Lower lobe of right lung (tissue), 2 donors: ENCODE measurements around the gene CSAD. TPM values are rescaled to one million over a fixed set of nuclear protein-coding genes. Genes with fewer than 3 reads are reported as not detected.
A peak's percentile ranks its signal among the peaks of the same experiment; 100 is the strongest.
"Not testable (repeated sequence)": the region's sequence is repeated elsewhere in the genome, so short reads cannot be mapped to it uniquely, and the experiment has no call there.

ENCODE experiments used
- ATAC-seq, 2 donors: fragments of 200-7000 bp; cut with Tn5 transposase; one replicate each; pipeline ENCODE4 v1.9.1; 2020 to 2022; ENCODE audit warnings: mild to moderate bottlenecking in 2 of 2, moderate library complexity in 2 of 2
- DNase-seq: peaks from one replicate; pipeline ENCODE4 v3.0.0-alpha.2; 2020
- H3K27ac ChIP-seq: fragments of 200-600 bp; one replicate; pipeline ENCODE4 v1.8.0; 2022
- H3K27me3 ChIP-seq: fragments of 200-600 bp; one replicate; pipeline ENCODE4 v1.8.0; 2022; ENCODE audit warnings: low read depth
- H3K36me3 ChIP-seq: fragments of 200-600 bp; one replicate; pipeline ENCODE4 v1.8.0; 2022; ENCODE audit warnings: mild to moderate bottlenecking
- H3K4me1 ChIP-seq: fragments of 200-600 bp; one replicate; pipeline ENCODE4 v1.8.0; 2022
- H3K4me3 ChIP-seq: fragments of 200-600 bp; one replicate; pipeline ENCODE4 v1.8.0; 2022; ENCODE audit warnings: mild to moderate bottlenecking
- H3K9me3 ChIP-seq: fragments of 200-600 bp; one replicate; pipeline ENCODE4 v1.8.0; 2022
- intact Hi-C: fragments of 100-400 bp; cut with DNase I; formaldehyde crosslinking; loops from one replicate; pipeline ENCODE4 v1.11.0; 2022
- total RNA-seq: library from RNA; stranded (reverse); fragmentation: NEBNext Ultra II Directional; extraction: Animal tissue kit (Norgen Biotek cat#: 25700); gene quantifications from one replicate; pipeline ENCODE4 v1.2.1, GENCODE V29; 2021
- TF ChIP-seq, protein P1 (sequence below): fragments of 200-600 bp; IDR thresholded peaks from one replicate; pipeline ENCODE4 v1.8.0; 2022; ENCODE audit warnings: antibody characterized with exemption, mild to moderate bottlenecking
- donor health status: DM: no; HTN: yes; CAD: no; lungs with severe emphysema.

CSAD gene
- total RNA-seq, 1 donor from 2014 or later, result 39.2 TPM

- Histone ChIP-seq H3K4me1 (peaks cover 50% of the 10 kb centered on the region), H3K27ac (peak overlapping the region; percentile 96), H3K9me3 (no peaks in the 10 kb centered on the region), H3K27me3 (no peaks in the 10 kb centered on the region), H3K4me3 (peak overlapping the region; percentile 79), H3K36me3 (peaks cover 30% of the 10 kb centered on the region)
- peak; percentile 7 to 40 for ATAC-seq
- DNase-seq, result no peak
- intact Hi-C loops, result no loop called here
- TF ChIP-seq, protein P1, sequence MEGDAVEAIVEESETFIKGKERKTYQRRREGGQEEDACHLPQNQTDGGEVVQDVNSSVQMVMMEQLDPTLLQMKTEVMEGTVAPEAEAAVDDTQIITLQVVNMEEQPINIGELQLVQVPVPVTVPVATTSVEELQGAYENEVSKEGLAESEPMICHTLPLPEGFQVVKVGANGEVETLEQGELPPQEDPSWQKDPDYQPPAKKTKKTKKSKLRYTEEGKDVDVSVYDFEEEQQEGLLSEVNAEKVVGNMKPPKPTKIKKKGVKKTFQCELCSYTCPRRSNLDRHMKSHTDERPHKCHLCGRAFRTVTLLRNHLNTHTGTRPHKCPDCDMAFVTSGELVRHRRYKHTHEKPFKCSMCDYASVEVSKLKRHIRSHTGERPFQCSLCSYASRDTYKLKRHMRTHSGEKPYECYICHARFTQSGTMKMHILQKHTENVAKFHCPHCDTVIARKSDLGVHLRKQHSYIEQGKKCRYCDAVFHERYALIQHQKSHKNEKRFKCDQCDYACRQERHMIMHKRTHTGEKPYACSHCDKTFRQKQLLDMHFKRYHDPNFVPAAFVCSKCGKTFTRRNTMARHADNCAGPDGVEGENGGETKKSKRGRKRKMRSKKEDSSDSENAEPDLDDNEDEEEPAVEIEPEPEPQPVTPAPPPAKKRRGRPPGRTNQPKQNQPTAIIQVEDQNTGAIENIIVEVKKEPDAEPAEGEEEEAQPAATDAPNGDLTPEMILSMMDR, result no peak
Observed at GRCh38 chr12:53179687-53180219, 972 bp downstream of the CSAD start.

GRCh38 chr12:53178803-53179202 lies 1.9 kb downstream of the CSAD start:
- H3K9me3 ChIP-seq, ATAC-seq, DNase-seq, H3K27ac ChIP-seq, intact Hi-C loops, H3K27me3 ChIP-seq, H3K4me3 ChIP-seq: not testable (repeated sequence)
- Histone ChIP-seq H3K4me1 (peaks cover 43% of the 10 kb centered on the region), H3K36me3 (peaks cover 23% of the 10 kb centered on the region)

DNA sequence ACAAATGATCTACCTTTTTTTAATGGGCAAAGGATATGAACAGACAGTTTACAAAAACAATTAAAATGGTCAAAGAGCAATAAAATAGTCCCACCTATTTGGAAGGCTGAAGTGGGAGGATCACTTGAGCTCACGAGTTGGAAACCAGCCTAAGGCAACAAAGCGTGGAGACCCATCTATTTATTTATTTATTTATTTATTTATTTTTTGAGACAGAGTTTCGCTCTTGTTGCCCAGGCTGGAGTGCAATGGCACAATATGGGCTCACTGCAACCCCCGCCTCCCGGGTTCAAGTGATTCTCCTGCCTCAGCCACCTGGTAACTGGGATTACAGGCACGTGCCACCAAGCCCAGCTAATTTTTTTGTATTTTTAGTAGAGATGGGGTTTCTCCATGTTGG lies 3.3 kb downstream of the CSAD start:
- DNase-seq, ATAC-seq, H3K27me3 ChIP-seq, H3K9me3 ChIP-seq, intact Hi-C loops, H3K4me3 ChIP-seq, H3K27ac ChIP-seq: not testable (repeated sequence)
- H3K4me1 ChIP-seq, result peaks cover 29% of the 10 kb centered on the region
- peaks cover 11% of the 10 kb centered on the region for H3K36me3 ChIP-seq

DNA sequence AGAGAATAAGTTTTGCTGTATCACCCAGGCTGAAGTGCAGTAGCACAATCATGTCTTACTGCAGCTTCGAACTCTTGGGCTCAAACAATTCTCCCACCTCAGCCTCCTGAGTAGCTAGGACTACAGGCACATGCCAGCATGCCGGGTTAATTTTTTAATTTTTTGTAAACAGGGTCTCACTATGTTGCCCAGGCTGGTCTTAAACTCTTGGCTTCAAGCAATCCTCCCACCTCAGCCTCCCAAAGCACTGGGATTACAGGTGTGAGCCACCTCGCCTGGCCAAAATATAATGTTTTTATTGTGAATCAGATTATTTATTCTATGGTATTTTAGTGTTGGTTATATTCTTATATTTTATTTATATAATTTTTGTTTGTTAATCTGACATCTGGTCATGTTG lies 4.0 kb downstream of the CSAD start:
- DNase-seq, result no peak
- peaks cover 22% of the 10 kb centered on the region for H3K4me1 ChIP-seq
- H3K36me3 ChIP-seq, result peaks cover 11% of the 10 kb centered on the region
- H3K9me3 ChIP-seq, result no peaks in the 10 kb centered on the region
- no peak overlapping the region for H3K4me3 ChIP-seq
- intact Hi-C loops, result no loop called here
- no peak overlapping the region for H3K27ac ChIP-seq
- TF ChIP-seq, protein P1, result no peak
- no peaks in the 10 kb centered on the region for H3K27me3 ChIP-seq
- no peak for ATAC-seq

DNA sequence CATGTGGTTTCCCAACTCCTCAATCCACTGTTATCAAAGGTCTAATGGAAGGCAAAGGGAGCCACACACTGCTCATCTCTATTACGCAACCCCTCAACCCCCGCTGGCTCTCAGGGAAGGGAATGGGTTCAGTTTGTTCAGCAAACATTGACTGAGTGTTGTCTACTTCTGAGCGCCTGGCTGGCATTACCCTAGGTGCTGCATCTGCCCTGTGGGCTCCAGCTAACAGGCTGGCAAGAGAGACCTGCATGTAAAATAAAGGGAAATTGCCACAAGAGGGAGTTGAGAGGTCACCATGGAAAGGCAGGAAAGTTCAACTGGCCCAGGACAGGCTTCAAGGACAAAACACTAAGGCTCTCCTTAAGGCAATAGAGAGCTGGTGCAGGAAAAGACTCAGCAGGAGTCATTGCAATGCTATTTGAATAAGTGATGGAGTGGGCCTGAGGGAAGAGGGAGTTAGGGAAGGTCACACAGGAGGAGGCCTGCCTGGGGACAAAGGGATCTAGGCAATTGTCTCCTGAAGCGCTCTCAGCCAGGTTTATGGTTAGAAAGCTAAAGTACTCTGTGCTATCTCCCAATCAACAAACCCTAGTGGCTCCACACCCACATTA lies 5.7 kb downstream of the CSAD start:
- DNase-seq, result no peak
- no peak overlapping the region for H3K4me3 ChIP-seq
- H3K9me3 ChIP-seq, result no peaks in the 10 kb centered on the region
- H3K27me3 ChIP-seq, result no peaks in the 10 kb centered on the region
- H3K4me1 ChIP-seq, result peaks cover 14% of the 10 kb centered on the region
- H3K36me3 ChIP-seq, result peaks cover 18% of the 10 kb centered on the region
- TF ChIP-seq, protein P1, result peak; percentile 34
- peak; percentile 63 for ATAC-seq
- no peak overlapping the region for H3K27ac ChIP-seq
- intact Hi-C loops, result no loop called here

GRCh38 chr12:53173085-53173715 lies 7.5 kb downstream of the CSAD start:
- TF ChIP-seq, protein P1, result no peak
- ATAC-seq, result no peak
- Histone ChIP-seq H3K4me1 (peaks cover 5% of the 10 kb centered on the region), H3K9me3 (no peaks in the 10 kb centered on the region), H3K4me3 (no peak overlapping the region), H3K27ac (no peak overlapping the region), H3K27me3 (no peaks in the 10 kb centered on the region), H3K36me3 (peaks cover 18% of the 10 kb centered on the region)
- intact Hi-C loops, result no loop called here
- no peak for DNase-seq
